Psoas muscle (tissue), 8 donors: Measurements from ENCODE around the gene ABLIM1. TPM values are rescaled to one million over a fixed set of nuclear protein-coding genes. Genes with fewer than 3 reads are reported as not detected.
"Not testable (repeated sequence)": the region's sequence is repeated elsewhere in the genome, so short reads cannot be mapped to it uniquely, and the experiment has no call there.

Source experiments
- ATAC-seq, 4 donors: fragments of 200-7000 bp; cut with Tn5 transposase; one replicate each; pipeline ENCODE4 v1.9.1; 2020; ENCODE audit warnings: moderate library complexity in 3 of 4, mild to moderate bottlenecking in 2 of 4
- DNase-seq, 2 donors: peaks; one replicate each; pipeline ENCODE4 v3.0.0-alpha.2; 2020
- H3K27ac ChIP-seq: fragments of 200-600 bp; one replicate; pipeline ENCODE4 v1.8.0; 2022
- H3K27me3 ChIP-seq, 3 donors: fragments of 200-600 bp in 1 of 3; one replicate each; pipeline versions ENCODE4 v1.6.1 to v1.8.0; 2013 to 2022; ENCODE audit warnings: low read length in 2 of 3, mild to moderate bottlenecking in 2 of 3, moderate library complexity in 1 of 3; ENCODE audit not compliant: insufficient read depth in 3 of 3
- H3K36me3 ChIP-seq, 2 donors: fragments of 200-600 bp in 1 of 2; one replicate each; pipeline versions ENCODE4 v1.6.1 to v1.8.0; 2013 to 2022; ENCODE audit warnings: low read depth in 1 of 2, mild to moderate bottlenecking in 1 of 2, moderate library complexity in 1 of 2; ENCODE audit not compliant: insufficient read depth in 1 of 2
- H3K4me1 ChIP-seq: fragments of 200-600 bp; one replicate; pipeline ENCODE4 v1.8.0; 2022
- H3K4me3 ChIP-seq: fragments of 200-600 bp; one replicate; pipeline ENCODE4 v1.8.0; 2022; ENCODE audit warnings: mild to moderate bottlenecking
- H3K9me3 ChIP-seq: fragments of 200-600 bp; one replicate; pipeline ENCODE4 v1.8.0; 2022
- CTCF ChIP-seq: fragments of 200-600 bp; IDR thresholded peaks from one replicate; pipeline ENCODE4 v1.8.0; 2022; ENCODE audit warnings: antibody characterized with exemption
- WGBS, 3 donors: extraction: QIAGEN DNeasy Blood & Tissue Kit; methylation state at CpG; one replicate each; pipeline versions ENCODE4 v1.1.6 to v1.1.7; 2013; 5-methylcytosine and 5-hydroxymethylcytosine counted together
- intact Hi-C, 2 donors: fragments of 100-400 bp; cut with DNase I; formaldehyde crosslinking; loops; one replicate each; pipeline versions ENCODE4 v1.11.0 to v1.14.2; 2022
- polyA plus RNA-seq, 3 donors: library from polyadenylated mRNA; stranded (reverse); fragments of 200-250 nt; gene quantifications; one replicate each; pipeline ENCODE4 v1.2.3, GENCODE V29; 2013
- total RNA-seq, 4 donors: library from RNA; stranded (reverse); fragmentation: NEBNext Ultra II Directional in 2 of 4; extraction: Animal tissue kit (Norgen Biotek cat#: 25700) in 2 of 4; gene quantifications; one replicate each; pipeline versions ENCODE4 v1.2.1 to v1.2.4, GENCODE V29; 2021 to 2023
- donor health status: healthy with polysubstance abuse.
- donor health status: DM: no; HTN: no; CAD: no; lungs with moderate emphysema.
- donor health status: Bipolar disorder and iron deficiency.
- donor health status: healthy.
- donor health status: DM: yes; HTN: yes; CAD: no.
- donor health status: DM: no; HTN: no; CAD: no.
- donor health status: DM: no; HTN: no; CAD: no.
- donor health status: DM: yes; HTN: yes; CAD: no.

The ABLIM1 gene
- total and polyA plus RNA-seq, 7 donors, result 15.4 to 183 (median 21.8) TPM

GRCh38 chr10:114698271-114699061 lies 40.4 kb upstream of the ABLIM1 start:
- no peak for TF ChIP-seq CTCF
- Histone ChIP-seq H3K27me3 (no peaks in the 10 kb centered on the region), H3K9me3 (peaks cover 8% of the 10 kb centered on the region), H3K4me1 (peaks cover 5% of the 10 kb centered on the region), H3K27ac (no peak overlapping the region), H3K4me3 (no peak overlapping the region), H3K36me3 (no peaks in the 10 kb centered on the region)
- intact Hi-C loops, result no loop called here
- ATAC-seq (no peak), DNase-seq (no peak)

DNA sequence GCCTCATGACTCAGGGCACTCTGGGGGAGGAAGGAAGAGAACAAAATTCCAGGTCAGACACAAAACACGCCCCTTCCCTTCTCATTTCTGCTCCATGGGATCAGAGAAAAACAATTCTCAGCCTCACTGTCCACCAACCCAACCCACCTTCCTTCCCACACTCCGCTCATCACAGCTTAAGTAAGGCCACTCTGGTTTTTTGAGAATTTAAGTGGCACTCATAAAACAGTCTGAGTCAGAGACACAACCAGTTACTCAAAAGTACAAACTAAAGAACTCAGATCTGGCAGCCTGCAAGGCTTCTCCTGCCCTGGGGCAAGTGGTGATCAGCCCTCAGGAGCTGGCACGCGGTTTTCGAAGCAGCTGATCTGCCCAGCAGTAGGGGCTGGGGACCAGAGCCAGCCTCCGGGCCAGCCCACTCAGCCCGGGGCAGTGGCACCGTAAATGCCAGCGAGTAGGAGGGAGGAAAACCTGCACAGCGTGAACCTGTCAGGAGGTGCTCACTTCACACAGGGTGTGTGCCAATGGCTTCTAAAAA lies 39.1 kb upstream of the ABLIM1 start:
- WGBS, 3 donors, result 43 to 68% (median 45%) methylated on average over 10 of the region's 10 CpGs
- no peak overlapping the region for H3K4me3 ChIP-seq
- no peak for TF ChIP-seq CTCF
- no peaks in the 10 kb centered on the region for H3K27me3 ChIP-seq
- intact Hi-C loops, result no loop called here
- peak; percentile 19 to 89 (median 52) for ATAC-seq
- H3K36me3 ChIP-seq, result no peaks in the 10 kb centered on the region
- peak in 1 of 2 donors; percentile 48 for DNase-seq
- peaks cover 5% of the 10 kb centered on the region for H3K4me1 ChIP-seq
- no peak overlapping the region for H3K27ac ChIP-seq
- peaks cover 8% of the 10 kb centered on the region for H3K9me3 ChIP-seq

- H3K4me1 ChIP-seq, H3K36me3 ChIP-seq, H3K27ac ChIP-seq, DNase-seq, H3K4me3 ChIP-seq, H3K9me3 ChIP-seq, H3K27me3 ChIP-seq, intact Hi-C loops: not testable (repeated sequence)
- ATAC-seq, result peak in 1 of 4 donors; percentile 33
Observed at GRCh38 chr10:114696301-114696700, 38.2 kb upstream of the ABLIM1 start.

- no peak overlapping the region for H3K4me3 ChIP-seq
Observed at GRCh38 chr10:114694752-114695151, 36.7 kb upstream of the ABLIM1 start.

More at GRCh38 chr10:114694752-114695151, 36.7 kb upstream of the ABLIM1 start:
- Histone ChIP-seq H3K4me1 (peaks cover 5% of the 10 kb centered on the region), H3K36me3 (no peaks in the 10 kb centered on the region), H3K27ac (no peak overlapping the region), H3K9me3 (no peaks in the 10 kb centered on the region), H3K27me3 (peaks cover 0 to 1% (median 0%) of the 10 kb centered on the region in 3 donors)
- intact Hi-C loops, result no loop called here
- ATAC-seq (no peak), DNase-seq (no peak)
- WGBS, 3 donors, result 59 to 67% (median 60%) methylated on average over 8 of the region's 8 CpGs
- no peak for TF ChIP-seq CTCF
